GM18951 (cell line): ENCODE results near the gene SMYD3.

Experiments
- POLR2A ChIP-seq: IDR thresholded peaks from 4 replicates; pipeline ENCODE4 v1.6.1; 2011; ENCODE audit warnings: mild to moderate bottlenecking; ENCODE audit not compliant: insufficient read length, insufficient read depth; ENCODE audit errors: extremely low read depth
- in situ Hi-C: fragments of 300-500 bp; cut with MboI; formaldehyde crosslinking; loops from one replicate; pipeline ENCODE4 v1.12.0; 2022; ENCODE audit warnings: low sequenced_read_pairs, mixed read lengths, inconsistent platforms; ENCODE audit not compliant: unreplicated experiment

The SMYD3 gene

DNA sequence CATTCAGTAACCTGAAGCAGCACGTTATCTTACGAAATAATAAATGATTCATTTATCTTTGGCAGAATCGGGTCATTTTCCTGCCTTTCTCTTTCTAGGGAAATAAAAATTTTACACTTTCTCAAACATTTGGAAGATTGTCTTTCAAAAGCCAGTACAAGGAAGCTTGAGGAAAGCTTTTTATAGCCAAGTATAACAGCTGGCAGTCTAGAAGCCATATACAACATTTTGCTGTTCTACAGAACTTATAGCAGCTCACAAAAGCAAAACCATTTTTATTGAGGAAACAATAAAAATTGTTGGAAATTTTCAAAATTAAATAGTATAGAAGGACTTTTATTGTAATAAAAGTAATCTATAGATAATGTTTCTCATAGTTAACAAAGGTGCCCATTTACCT lies 448.6 kb downstream of the SMYD3 start:
- no peak for TF ChIP-seq POLR2A
- in situ Hi-C loops: no loop called here

DNA sequence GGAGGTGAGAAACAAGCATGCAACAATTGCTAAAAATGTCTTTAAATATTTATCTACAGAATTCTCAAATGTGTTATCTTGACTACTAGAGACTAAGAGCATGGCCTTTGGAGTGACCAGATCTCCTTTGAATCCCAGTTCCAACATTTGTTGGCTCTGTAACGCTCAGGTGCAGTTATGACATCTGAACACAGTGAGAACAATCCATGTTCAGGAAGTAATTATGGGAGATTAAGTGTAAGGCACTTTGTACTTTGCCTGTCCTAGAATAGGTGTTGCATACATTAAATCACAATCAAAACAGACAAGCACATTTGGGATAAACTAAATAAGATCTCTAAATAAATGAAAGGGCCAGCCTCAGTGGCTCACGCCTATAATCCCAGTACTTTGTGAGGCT lies 454.5 kb downstream of the SMYD3 start:
- TF ChIP-seq POLR2A: no peak
- in situ Hi-C loops: no loop called here

DNA sequence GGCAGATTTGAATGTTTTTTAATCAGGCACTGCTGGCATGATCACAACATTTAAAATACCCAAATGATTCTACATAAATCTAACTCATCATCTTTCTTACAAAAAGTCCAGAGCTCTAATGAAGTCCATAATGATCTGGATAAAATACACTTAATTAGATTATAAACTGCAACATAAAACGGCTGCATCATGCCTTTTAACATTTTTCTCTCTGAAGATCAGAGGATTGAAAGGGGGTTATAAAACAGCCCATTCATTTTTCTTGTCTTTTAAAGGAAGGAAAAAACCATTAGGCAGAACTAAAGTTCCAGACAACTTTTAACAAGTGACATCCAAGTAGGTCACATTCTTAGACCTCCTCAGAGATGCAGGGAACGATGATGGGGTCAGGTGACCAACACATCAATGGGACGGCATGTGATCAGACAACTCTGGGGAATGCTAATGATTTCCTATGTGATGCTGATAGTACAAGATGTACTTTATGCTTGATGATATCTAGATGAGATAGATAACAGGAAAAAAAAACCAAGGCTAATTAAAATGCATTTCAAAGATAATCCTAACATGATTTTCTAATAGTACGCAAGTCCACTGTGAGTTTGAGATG lies 455.1 kb downstream of the SMYD3 start:
- in situ Hi-C loops: no loop called here
- no peak for TF ChIP-seq POLR2A

DNA sequence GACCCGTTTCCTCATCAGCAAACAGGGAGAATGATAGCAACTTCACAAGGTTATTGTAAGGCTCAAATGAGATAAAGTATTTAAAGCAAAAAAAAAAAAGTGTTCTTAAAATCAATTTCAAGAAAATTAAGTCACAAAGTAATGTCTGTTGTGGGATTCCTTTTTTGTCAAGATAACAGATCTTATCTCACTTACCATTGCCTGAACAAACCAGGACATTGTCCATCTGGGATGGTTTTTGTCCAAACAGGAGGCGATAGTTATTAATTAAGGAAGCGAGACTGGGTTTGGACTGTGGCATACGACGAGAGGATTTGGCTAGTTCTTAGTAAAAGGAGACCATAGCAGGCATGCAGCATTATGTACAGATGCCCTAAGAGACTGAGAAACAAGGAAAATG lies 458.4 kb downstream of the SMYD3 start:
- TF ChIP-seq POLR2A: no peak
- in situ Hi-C loops: no loop called here

DNA sequence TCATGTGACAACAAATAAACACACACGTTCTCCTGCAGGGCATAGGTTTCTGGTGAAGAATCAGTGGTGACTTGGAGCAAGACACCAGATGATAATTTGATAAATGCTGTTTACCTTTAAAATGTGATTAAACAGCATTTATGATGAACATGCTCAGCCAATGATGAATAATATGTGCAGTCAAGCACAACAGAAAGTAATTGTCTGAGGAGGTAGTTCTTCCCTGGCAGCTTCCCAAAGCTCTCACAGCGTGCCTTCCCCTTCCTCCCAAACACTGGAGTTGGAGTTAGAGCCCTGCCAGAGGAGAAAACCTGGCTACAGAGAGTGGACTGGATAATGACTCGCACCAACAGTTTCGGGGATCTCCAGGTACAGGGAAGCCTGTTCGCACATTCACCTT lies 463.5 kb downstream of the SMYD3 start:
- TF ChIP-seq POLR2A: no peak

DNA sequence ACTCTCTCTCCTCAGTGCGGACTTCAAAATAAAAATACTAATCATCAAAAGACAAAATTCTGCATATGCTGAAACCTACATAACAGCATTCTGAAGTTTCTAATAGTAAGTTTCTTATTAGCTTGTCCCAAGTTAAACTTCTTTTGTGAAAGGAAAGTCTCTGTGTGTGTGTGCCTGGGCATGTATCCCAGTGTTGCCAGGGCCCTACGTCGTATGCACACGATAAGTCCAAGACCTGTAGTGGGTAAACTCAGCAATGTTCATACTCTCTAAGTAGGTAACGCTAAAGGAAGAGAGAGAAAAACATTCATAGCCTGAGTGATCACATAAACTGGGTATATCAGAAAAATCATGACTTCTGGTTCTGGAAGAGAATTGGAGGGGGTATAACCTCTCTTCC lies 465.7 kb downstream of the SMYD3 start:
- in situ Hi-C loops: no loop called here
- no peak for TF ChIP-seq POLR2A

More for the DNA sequence above, 463.5 kb downstream of the SMYD3 start:
- in situ Hi-C loops: no loop called here

DNA sequence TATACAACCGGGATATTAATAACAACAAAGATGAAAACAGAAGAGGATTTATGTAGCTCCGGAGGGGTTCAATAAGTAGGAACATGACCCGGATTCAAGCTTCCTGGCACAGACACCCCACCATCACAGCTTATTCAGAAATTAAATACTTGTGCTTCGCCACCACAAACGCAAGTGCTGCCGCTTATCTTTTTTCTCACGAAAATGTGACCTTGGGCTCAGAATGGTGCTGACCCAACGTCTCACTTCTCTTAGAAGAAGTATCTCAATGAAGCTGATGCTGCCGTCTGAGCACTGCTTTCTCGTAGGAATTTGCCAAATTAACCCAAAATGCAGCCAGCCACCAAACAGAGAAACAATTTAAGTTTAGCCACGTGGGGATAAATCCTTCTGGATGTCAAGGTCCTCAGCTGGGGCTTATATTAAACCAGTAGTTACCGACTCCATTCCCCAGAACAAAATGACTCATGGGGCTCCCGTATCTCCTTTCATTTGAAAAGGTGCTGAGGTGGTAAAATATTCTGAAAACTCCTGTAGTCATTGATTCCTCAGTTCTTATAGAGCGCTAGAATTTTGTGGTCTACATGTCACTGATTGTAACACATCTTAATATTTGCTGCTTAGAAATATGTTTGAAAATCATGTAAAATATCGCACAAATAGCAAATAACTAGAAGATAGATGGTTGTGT lies 466.7 kb downstream of the SMYD3 start:
- in situ Hi-C loops: no loop called here
- no peak for TF ChIP-seq POLR2A

DNA sequence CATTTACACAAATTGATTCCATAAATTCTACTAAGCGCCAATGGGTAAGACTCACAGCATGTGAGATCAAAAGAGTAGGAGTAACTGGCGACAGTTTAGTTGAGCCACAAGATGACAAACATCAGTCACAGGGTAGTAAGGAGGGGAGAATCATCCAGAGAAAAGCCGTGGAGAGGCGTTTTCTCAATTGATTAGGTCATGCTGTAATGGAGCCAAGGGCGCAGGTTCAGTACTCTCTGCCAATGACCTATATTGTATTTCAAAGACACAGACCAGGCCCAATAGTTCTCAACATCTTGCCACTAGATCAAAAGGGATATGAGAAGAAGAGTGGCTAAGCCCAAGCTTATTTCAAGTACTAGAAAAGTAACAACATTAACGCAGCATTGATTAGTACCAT lies 467.5 kb downstream of the SMYD3 start:
- TF ChIP-seq POLR2A: no peak
- in situ Hi-C loops: no loop called here

DNA sequence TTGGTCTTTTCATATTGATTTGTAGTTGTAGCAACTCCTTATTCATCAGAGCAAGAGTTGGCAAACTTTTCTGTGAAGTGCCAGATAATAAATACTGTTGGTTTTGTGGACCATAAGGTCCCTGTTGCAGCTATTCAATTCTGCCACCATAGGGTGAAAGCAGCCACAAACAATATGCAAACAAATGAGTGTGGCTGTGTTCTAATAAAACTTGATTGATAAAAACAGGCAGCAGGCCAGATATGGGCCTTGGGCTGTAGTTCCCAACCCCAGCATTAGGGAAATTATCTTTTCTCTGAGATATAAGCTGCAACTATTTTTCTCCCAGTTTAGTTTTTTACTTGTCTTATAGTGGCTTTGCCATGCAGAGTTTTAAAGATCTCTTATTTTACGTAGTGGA lies 469.2 kb downstream of the SMYD3 start:
- in situ Hi-C loops: no loop called here

DNA sequence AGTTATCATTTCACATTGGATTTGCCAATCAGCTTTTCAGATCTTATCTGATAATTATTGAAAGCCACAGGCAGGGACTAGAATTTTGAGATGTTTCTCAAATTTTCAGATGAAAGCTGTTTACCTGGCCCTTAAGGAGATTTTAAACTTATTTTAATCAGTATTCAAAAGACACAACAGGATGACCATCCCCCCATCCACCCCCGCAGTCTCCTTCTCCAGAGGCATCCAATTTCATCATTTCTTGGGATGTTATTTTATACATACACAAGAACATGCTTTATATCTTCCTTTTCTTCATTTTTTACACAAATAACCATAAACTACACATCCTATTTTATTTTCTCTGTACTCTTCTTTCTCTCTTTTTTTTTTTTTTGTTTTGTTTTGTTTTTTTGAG lies 470.9 kb downstream of the SMYD3 start:
- in situ Hi-C loops: no loop called here
- no peak for TF ChIP-seq POLR2A

More for the DNA sequence above, 469.2 kb downstream of the SMYD3 start:
- no peak for TF ChIP-seq POLR2A

DNA sequence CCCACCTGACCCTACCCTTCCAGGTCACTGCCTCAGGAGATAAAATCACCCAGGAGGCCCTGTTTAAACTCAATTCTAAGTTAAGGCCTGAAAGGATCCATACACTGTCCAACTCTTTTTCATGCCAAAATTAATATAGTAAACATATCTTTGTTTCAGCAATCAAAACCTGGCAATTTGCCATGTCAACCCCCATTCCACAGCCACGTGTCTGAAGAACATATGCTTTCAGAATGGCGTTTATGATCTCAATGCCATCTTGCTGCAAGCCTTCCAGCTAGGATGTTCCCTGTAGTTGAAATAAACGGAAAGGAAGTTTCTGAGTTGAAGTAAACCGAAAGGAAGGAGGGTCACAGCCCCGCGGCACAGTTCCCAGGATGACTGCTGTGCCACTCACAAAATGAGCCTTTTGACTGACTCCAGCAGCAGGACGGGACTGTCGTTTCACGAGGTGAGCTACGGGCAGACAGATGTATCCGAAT lies 472.0 kb downstream of the SMYD3 start:
- in situ Hi-C loops: no loop called here
- no peak for TF ChIP-seq POLR2A

DNA sequence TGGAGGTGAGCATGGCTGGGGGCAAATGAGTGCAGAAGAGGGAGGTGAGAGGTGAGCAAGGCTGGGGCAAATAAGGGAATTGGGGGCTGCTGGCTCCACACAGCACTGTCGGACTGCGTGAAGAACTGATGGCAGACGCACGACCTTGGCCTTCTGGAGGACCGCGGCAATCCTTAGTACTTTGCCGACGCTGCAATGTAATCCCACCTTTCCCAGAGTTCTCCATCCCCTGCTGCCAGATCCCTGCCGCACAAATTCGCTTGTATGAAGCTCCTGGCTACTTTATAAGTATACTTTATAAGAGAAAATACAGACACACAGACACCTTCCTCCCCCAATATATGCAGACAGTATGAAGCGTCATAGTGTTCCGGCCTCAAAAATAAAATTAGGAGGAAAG lies 472.4 kb downstream of the SMYD3 start:
- in situ Hi-C loops: no loop called here
- no peak for TF ChIP-seq POLR2A

DNA sequence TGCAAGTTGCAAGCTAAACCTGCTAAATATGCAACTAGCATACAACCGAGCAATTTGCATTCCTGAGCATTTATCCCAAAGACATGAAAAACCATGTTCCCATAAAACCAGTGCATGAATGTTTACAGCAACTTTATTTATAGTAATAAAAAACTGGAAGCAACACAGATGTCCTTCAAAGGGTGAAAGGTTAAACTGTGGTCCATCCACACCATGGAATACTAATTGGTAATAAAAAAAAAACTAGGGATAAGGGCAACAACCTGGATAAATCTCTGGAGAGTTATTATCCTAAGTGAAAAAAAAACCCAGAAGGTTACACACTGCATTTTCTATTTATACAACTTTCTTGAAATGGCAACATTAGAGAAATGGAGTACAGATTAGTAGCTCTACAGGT lies 474.1 kb downstream of the SMYD3 start:
- in situ Hi-C loops: no loop called here

DNA sequence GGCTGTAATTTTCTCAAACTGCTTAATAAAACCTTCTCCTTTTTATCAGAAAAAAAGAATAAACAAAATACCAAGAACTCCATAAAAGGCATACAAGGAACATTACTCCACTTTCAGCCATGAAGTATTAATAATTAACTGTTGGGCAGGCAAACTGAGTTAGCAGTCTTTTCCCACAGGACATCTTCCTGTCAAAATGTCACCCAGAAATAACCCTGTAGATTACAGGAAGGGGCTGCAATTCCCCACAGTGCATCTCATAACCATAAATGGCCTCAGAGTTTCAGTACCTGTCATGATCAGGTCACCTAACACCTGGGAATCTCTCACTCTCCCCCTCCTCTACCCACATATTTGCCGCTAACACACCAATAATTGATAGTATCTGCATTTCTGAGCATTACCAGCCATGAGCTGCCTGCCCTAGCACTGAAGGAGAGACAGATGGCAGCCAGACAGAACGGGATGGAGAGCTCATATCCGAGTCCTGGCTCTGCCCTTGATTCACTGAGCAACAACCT lies 475.0 kb downstream of the SMYD3 start:
- in situ Hi-C loops: no loop called here
- no peak for TF ChIP-seq POLR2A

More for the DNA sequence above, 474.1 kb downstream of the SMYD3 start:
- no peak for TF ChIP-seq POLR2A
